GM12878 (cell line): ENCODE results near the gene RTN4RL1. TPM values are rescaled to one million over a fixed set of nuclear protein-coding genes. Genes with fewer than 3 reads are reported as not detected.

Source experiments
- ATAC-seq: fragments of 200-7000 bp; cut with Tn5 transposase; 3 replicates; pipeline ENCODE4 v1.9.1; 2020; ENCODE audit warnings: mild to moderate bottlenecking, moderate library complexity
- BruUV-seq: library from RNA; stranded (reverse); fragments of 400-500 nt; replicated peaks from 2 replicates; lab custom pipeline; 2021; lab: Mats Ljungman, UMichigan
- CTCF ChIA-PET: fragments of 300-600 bp; sonication (Branson Sonifier 250); formaldehyde crosslinking; extraction: SDS; loops from one replicate; lab custom pipeline; 2021; ENCODE audit warnings: inconsistent platforms; lab: Yijun Ruan, JAX
- POLR2A ChIA-PET: fragments of 350-600 bp; formaldehyde crosslinking; extraction: SDS; loops from one replicate; lab custom pipeline; 2021; ENCODE audit warnings: inconsistent platforms; lab: Charles Lee
- RAD21 ChIA-PET: fragments of 300-600 bp; sonication (Branson Sonifier 250); formaldehyde crosslinking; loops from one replicate; lab custom pipeline; 2023; ENCODE audit warnings: antibody characterized with exemption; ENCODE audit not compliant: unreplicated experiment; lab: Charles Lee
- SMC1A ChIA-PET: fragments of 300-600 bp; sonication (Branson Sonifier 250); formaldehyde crosslinking; loops from one replicate; lab custom pipeline; 2023; ENCODE audit not compliant: unreplicated experiment, uncharacterized antibody; lab: Charles Lee
- DNase-seq: peaks from one replicate; pipeline ENCODE4 v3.0.0-alpha.2; 2011; ENCODE audit warnings: low read depth, low spot score
- FAIRE-seq: peaks from 3 replicates; lab custom pipeline; 2011; peaks lifted over from hg19 to GRCh38; lab: Jason Lieb, UNC
- H2AFZ ChIP-seq: 2 replicates; pipeline ENCODE4 v1.6.0; 2011; ENCODE audit warnings: low read depth, low read length, control low read depth; ENCODE audit not compliant: control insufficient read depth
- H3K27ac ChIP-seq: 2 replicates; pipeline ENCODE4 v1.5.1; 2011; ENCODE audit warnings: control low read depth; ENCODE audit not compliant: control insufficient read depth, insufficient read depth
- H3K27me3 ChIP-seq, 2 experiments: replicated peaks in 1 of 2; 2 replicates each; pipeline versions ENCODE4 v1.6.0 to v1.6.1; 2011; ENCODE audit warnings: low read length in 1 of 2; ENCODE audit not compliant: control insufficient read depth in 2 of 2, insufficient read depth in 2 of 2
- H3K36me3 ChIP-seq, 2 experiments: 2 replicates each; pipeline ENCODE4 v1.5.1; 2011; ENCODE audit warnings: low read length in 1 of 2; ENCODE audit not compliant: control insufficient read depth in 2 of 2, insufficient read depth in 2 of 2
- H3K4me1 ChIP-seq: 2 replicates; pipeline ENCODE4 v1.6.1; 2011; ENCODE audit warnings: mild to moderate bottlenecking, low read length, moderate library complexity, mixed read lengths; ENCODE audit not compliant: control insufficient read depth, insufficient read depth
- H3K4me2 ChIP-seq: 2 replicates; pipeline ENCODE4 v1.6.0; 2011; ENCODE audit warnings: control low read depth; ENCODE audit not compliant: control insufficient read depth, insufficient read depth
- H3K4me3 ChIP-seq: fragments of 200-600 bp; sonication (generic); 2 replicates; pipeline ENCODE4 v1.5.1; 2016
- H3K79me2 ChIP-seq: 2 replicates; pipeline ENCODE4 v1.6.0; 2011; ENCODE audit warnings: low read length; ENCODE audit not compliant: control insufficient read depth, insufficient read depth
- H3K9ac ChIP-seq: 2 replicates; pipeline ENCODE4 v1.8.0; 2011; ENCODE audit warnings: low read length, control low read depth, mixed read lengths; ENCODE audit not compliant: control insufficient read depth, insufficient read depth
- H3K9me3 ChIP-seq: replicated peaks from 3 replicates; pipeline ENCODE4 v1.5.1; 2011; ENCODE audit warnings: mild to moderate bottlenecking, low read length; ENCODE audit not compliant: control insufficient read depth, insufficient read depth
- H4K20me1 ChIP-seq: 2 replicates; pipeline ENCODE4 v1.6.0; 2011; ENCODE audit not compliant: control insufficient read depth, insufficient read depth
- MAX ChIP-seq: IDR thresholded peaks from 2 replicates; pipeline ENCODE4 v1.6.1; 2012; ENCODE audit warnings: low read depth, low read length, improper control_type of control experiment
- RUNX3 ChIP-seq: IDR thresholded peaks from 2 replicates; pipeline ENCODE4 v1.6.1; 2012; ENCODE audit warnings: low read length, inconsistent platforms
- SUZ12 ChIP-seq: fragments of 200-600 bp; sonication (generic); IDR thresholded peaks from one replicate; pipeline ENCODE4 v1.6.1; 2018; ENCODE audit warnings: antibody characterized with exemption, mild to moderate bottlenecking; ENCODE audit not compliant: unreplicated experiment
- TCF12 ChIP-seq: IDR thresholded peaks from 2 replicates; pipeline ENCODE4 v1.6.1; 2011; ENCODE audit warnings: low read depth, mild to moderate bottlenecking, low read length
- WGBS: methylation state at CpG from one replicate; pipeline ENCODE4 v1.1.6; 2016; ENCODE audit warnings: low lambda C conversion rate; ENCODE audit not compliant: insufficient replicate concordance, insufficient coverage; ENCODE audit errors: missing lambda C conversion rate; 5-methylcytosine and 5-hydroxymethylcytosine counted together
- in situ Hi-C: fragments of 300-500 bp; cut with MboI; formaldehyde crosslinking; loops from 9 replicates; pipeline ENCODE4 v1.14.3; 2018; ENCODE audit warnings: mixed read lengths
- intact Hi-C: fragments of 100-400 bp; cut with micrococcal nuclease; formaldehyde crosslinking; loops from one replicate; pipeline ENCODE4 v1.14.2; 2022; ENCODE audit not compliant: unreplicated experiment
- polyA plus RNA-seq, 11 experiments: library from polyadenylated mRNA; depleted of rRNA in 4 of 11; unstranded in 6 of 11; stranded (reverse) in 5 of 11; fragments of >200 nt; fragmentation: Nextera tagmentation in 4 of 11; fragmentation: Illumina TruSeq in 1 of 11; extraction: Ambion mirVana in 4 of 11; extraction: Trizol in 1 of 11; gene quantifications; 1 replicate in 1 of 11; 2 replicates in 10 of 11; pipeline versions ENCODE4 v1.2.1 to v1.2.3, GENCODE V29; 2011 to 2016; ENCODE audit warnings: inconsistent platforms in 2 of 11, missing spikeins in 2 of 11, low read depth in 1 of 11
- total RNA-seq, 4 experiments: library from RNA; depleted of rRNA in 3 of 4; stranded (reverse); fragments of >200 nt in 3 of 4; fragmentation: Illumina TruSeq in 1 of 4; extraction: Trizol in 1 of 4; gene quantifications; 2 replicates each; pipeline versions ENCODE4 v1.2.1 to v1.2.3, GENCODE V29; 2013 to 2021

RTN4RL1 gene
- total and polyA plus RNA-seq, 10 of the 15 experiments (the other 5 are each of a cell fraction or from before 2014, with no cell fraction given) = 0.08 to 0.11 (median 0.10) TPM; not detected in 7

- Histone ChIP-seq H3K9ac (no peak overlapping the region), H3K27me3 (peaks cover 1 to 3% of the 10 kb centered on the region in 2 experiments; a peak in 3 of 4 replicates), H3K27ac (no peak overlapping the region), H3K9me3 (no peaks in the 10 kb centered on the region), H3K4me1 (no peaks in the 10 kb centered on the region), H3K4me3 (no peak overlapping the region), H3K79me2 (no peaks in the 10 kb centered on the region), H2AFZ (no peak overlapping the region), H3K4me2 (no peak overlapping the region), H3K36me3 (no peaks in the 10 kb centered on the region), H4K20me1 (no peaks in the 10 kb centered on the region)
- DNase-seq = no peak
- ChIA-PET RAD21 (no interaction called here), POLR2A (no interaction called here), CTCF (no interaction called here), SMC1A (no interaction called here)
- no peak for TF ChIP-seq SUZ12
- WGBS = 49% methylated on average over 4 of the region's 4 CpGs
- no TSS peak for BruUV-seq
- intact Hi-C loops (no loop called here), in situ Hi-C loops (no loop called here)
- ATAC-seq = no peak
- FAIRE-seq = no peak
Observed at GRCh38 chr17:1994707-1995106, 30.4 kb downstream of the RTN4RL1 start.

- Histone ChIP-seq H4K20me1 (no peaks in the 10 kb centered on the region), H3K4me1 (no peaks in the 10 kb centered on the region), H3K4me2 (no peak overlapping the region), H3K4me3 (no peak overlapping the region), H3K27ac (no peak overlapping the region), H3K9me3 (no peaks in the 10 kb centered on the region), H2AFZ (no peak overlapping the region)
- in situ Hi-C loops = no loop called here
- POLR2A ChIA-PET = no interaction called here
- no TSS peak for BruUV-seq
- no peak for TF ChIP-seq MAX
- TF ChIP-seq TCF12 = no peak
- TF ChIP-seq RUNX3 = no peak
- TF ChIP-seq, all 136 proteins: peak for 0
- WGBS = 77% methylated on average over 10 of the region's 10 CpGs
- no peaks in the 10 kb centered on the region for H3K36me3 ChIP-seq
- intact Hi-C loops = no loop called here
- no peak overlapping the region for H3K9ac ChIP-seq
- RAD21 ChIA-PET = no interaction called here
- no peaks in the 10 kb centered on the region for H3K79me2 ChIP-seq
- peaks cover 0 to 3% of the 10 kb centered on the region in 2 experiments; a peak in 3 of 4 replicates for H3K27me3 ChIP-seq
- FAIRE-seq (no peak), DNase-seq (no peak), ATAC-seq (no peak)
- SMC1A ChIA-PET = no interaction called here
- CTCF ChIA-PET = no interaction called here
Observed at GRCh38 chr17:1992541-1992940, 32.6 kb downstream of the RTN4RL1 start.
